DOHH2 (cell line): ENCODE results near the gene SUOX.

ENCODE experiments used
- H3F3A ChIP-seq: fragments of 200-600 bp; sonication (generic), shearing (Covaris generic); 2 replicates; pipeline ENCODE4 v1.6.0; 2016; ENCODE audit warnings: antibody characterized with exemption, mild to moderate bottlenecking; ENCODE audit not compliant: control insufficient read depth, insufficient read depth
- H3K27ac ChIP-seq: fragments of 200-600 bp; sonication (generic); 2 replicates; pipeline ENCODE4 v1.5.1; 2014; ENCODE audit warnings: low read depth, mild to moderate bottlenecking, low read length, moderate library complexity
- H3K27me3 ChIP-seq: fragments of 200-600 bp; sonication (generic); 2 replicates; pipeline ENCODE4 v1.6.1; 2014; ENCODE audit warnings: mild to moderate bottlenecking, low read length, mixed read lengths; ENCODE audit not compliant: control insufficient read depth
- H3K36me3 ChIP-seq: fragments of 200-600 bp; sonication (generic); 2 replicates; pipeline ENCODE4 v1.6.1; 2014; ENCODE audit warnings: mild to moderate bottlenecking, low read length, moderate library complexity, mixed read lengths; ENCODE audit not compliant: control insufficient read depth
- H3K4me1 ChIP-seq: fragments of 200-600 bp; sonication (generic); 2 replicates; pipeline ENCODE4 v1.6.1; 2014; ENCODE audit warnings: mild to moderate bottlenecking, low read length, mixed read lengths; ENCODE audit not compliant: control insufficient read depth
- H3K4me2 ChIP-seq: fragments of 200-600 bp; sonication (generic); 2 replicates; pipeline ENCODE4 v1.6.0; 2014; ENCODE audit warnings: mild to moderate bottlenecking, low read length, moderate library complexity
- H3K4me3 ChIP-seq: fragments of 200-600 bp; sonication (generic); 2 replicates; pipeline ENCODE4 v1.5.1; 2014; ENCODE audit warnings: mild to moderate bottlenecking, low read length, mixed read lengths
- H3K79me2 ChIP-seq: fragments of 200-600 bp; sonication (generic); 2 replicates; pipeline ENCODE4 v1.6.1; 2014; ENCODE audit warnings: mild to moderate bottlenecking, low read length, mixed read lengths; ENCODE audit not compliant: control insufficient read depth
- H3K9me2 ChIP-seq: fragments of 200-600 bp; sonication (generic); replicated peaks from 2 replicates; pipeline ENCODE4 v1.6.1; 2014; ENCODE audit warnings: mild to moderate bottlenecking, low read length, mixed read lengths; ENCODE audit not compliant: control insufficient read depth
- H3K9me3 ChIP-seq: fragments of 200-600 bp; sonication (generic); 2 replicates; pipeline ENCODE4 v1.6.1; 2014; ENCODE audit warnings: antibody characterized with exemption, low read length, mixed read lengths; ENCODE audit not compliant: control insufficient read depth, insufficient read depth
- H4K20me1 ChIP-seq: fragments of 200-600 bp; sonication (generic); 2 replicates; pipeline ENCODE4 v1.6.0; 2014; ENCODE audit warnings: low read depth, mild to moderate bottlenecking, antibody characterized with exemption, low read length, moderate library complexity; ENCODE audit not compliant: control insufficient read depth, insufficient read depth
- EZH2phosphoT487 ChIP-seq: fragments of 200-600 bp; sonication (generic); IDR thresholded peaks from 2 replicates; pipeline ENCODE4 v1.6.1; 2017; ENCODE audit warnings: borderline replicate concordance, mild to moderate bottlenecking, antibody characterized with exemption, low read length, moderate library complexity, mixed read lengths
- TF ChIP-seq, protein P1 (sequence below): fragments of 200-600 bp; sonication (generic); IDR thresholded peaks from one replicate; pipeline ENCODE4 v1.5.1; 2014; ENCODE audit warnings: antibody characterized with exemption, mild to moderate bottlenecking, low read depth, low read length; ENCODE audit not compliant: poor library complexity, severe bottlenecking

SUOX gene

DNA sequence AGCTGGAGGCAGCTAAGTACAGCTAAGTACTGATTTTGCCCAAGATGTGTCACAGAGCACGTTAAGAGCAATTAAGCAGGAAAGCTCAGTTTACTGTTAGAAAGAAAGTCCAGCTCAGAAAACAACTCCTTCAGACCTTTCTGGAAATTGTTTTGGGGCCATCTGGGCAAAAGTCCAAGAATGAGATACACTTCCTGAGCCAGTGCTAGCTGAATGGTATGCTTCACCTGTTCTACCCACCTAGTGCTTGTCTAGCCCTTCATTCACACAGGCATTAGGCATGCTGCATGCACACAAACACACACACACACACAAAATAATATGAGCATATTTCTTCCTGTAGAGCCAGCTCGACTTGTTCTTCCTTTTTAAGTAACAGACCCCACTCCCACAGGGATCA lies 17.1 kb downstream of the SUOX start:
- Histone ChIP-seq H4K20me1 (no peaks in the 10 kb centered on the region), H3K4me1 (no peaks in the 10 kb centered on the region), H3K27ac (no peak overlapping the region), H3K79me2 (no peaks in the 10 kb centered on the region), H3K36me3 (no peaks in the 10 kb centered on the region), H3K4me3 (no peak overlapping the region), H3F3A (0 out of 2 replicates have a peak, but pooled peaks cover 3% of the 10 kb centered on the region), H3K27me3 (no peaks in the 10 kb centered on the region), H3K4me2 (no peak overlapping the region), H3K9me2 (no peaks in the 10 kb centered on the region), H3K9me3 (no peaks in the 10 kb centered on the region)
- TF ChIP-seq EZH2phosphoT487 = no peak
- TF ChIP-seq, protein P1, sequence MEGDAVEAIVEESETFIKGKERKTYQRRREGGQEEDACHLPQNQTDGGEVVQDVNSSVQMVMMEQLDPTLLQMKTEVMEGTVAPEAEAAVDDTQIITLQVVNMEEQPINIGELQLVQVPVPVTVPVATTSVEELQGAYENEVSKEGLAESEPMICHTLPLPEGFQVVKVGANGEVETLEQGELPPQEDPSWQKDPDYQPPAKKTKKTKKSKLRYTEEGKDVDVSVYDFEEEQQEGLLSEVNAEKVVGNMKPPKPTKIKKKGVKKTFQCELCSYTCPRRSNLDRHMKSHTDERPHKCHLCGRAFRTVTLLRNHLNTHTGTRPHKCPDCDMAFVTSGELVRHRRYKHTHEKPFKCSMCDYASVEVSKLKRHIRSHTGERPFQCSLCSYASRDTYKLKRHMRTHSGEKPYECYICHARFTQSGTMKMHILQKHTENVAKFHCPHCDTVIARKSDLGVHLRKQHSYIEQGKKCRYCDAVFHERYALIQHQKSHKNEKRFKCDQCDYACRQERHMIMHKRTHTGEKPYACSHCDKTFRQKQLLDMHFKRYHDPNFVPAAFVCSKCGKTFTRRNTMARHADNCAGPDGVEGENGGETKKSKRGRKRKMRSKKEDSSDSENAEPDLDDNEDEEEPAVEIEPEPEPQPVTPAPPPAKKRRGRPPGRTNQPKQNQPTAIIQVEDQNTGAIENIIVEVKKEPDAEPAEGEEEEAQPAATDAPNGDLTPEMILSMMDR = no peak

DNA sequence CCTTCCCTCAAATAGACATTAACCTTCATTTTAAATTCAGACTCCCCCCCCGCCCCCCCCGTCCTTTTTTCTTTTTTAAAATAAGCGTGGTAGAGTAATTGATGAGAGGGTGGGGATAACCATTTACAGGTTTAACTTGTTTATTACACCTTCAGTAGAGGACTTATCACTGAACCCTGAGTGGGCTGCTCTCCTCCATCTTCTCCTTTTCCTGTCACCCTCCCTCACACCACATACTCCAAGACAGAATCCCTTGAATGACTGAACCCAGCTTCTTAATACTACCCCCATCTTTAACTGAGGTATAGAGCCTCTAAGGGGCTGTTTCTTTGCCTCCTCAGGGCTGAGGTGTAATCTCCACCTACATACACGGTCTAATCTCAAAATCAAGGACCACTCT lies 20.1 kb downstream of the SUOX start:
- Histone ChIP-seq H3K79me2 (no peaks in the 10 kb centered on the region), H3K9me3 (no peaks in the 10 kb centered on the region), H3K27me3 (no peaks in the 10 kb centered on the region), H3K4me1 (peaks cover 6% of the 10 kb centered on the region; the same call in 1 of the 2 replicates), H4K20me1 (no peaks in the 10 kb centered on the region), H3K27ac (no peak overlapping the region), H3K36me3 (no peaks in the 10 kb centered on the region), H3K9me2 (no peaks in the 10 kb centered on the region), H3K4me3 (no peak overlapping the region), H3K4me2 (no peak overlapping the region), H3F3A (no peaks in the 10 kb centered on the region)
- TF ChIP-seq EZH2phosphoT487 = no peak
- TF ChIP-seq, protein P1 = no peak

DNA sequence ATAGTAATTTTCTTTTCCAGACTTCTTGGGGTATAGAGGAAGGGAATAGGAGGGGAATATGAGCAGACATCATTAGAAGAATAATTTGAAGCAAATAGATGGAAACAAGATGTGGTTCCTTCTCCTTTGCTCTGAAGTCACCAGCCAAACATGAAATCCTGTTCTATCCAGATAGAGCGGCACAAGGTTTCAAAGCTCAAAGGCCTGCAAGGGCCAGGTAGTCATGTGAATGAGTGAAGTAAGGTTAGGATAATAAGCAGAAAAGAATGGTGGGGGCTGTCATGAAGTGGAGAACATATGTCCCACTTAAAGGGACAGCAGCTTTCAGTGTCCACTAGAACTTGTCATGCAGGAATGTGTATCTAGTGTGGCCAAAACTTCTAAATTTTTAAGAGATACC lies 21.3 kb downstream of the SUOX start:
- Histone ChIP-seq H3F3A (no peaks in the 10 kb centered on the region), H3K9me2 (no peaks in the 10 kb centered on the region), H3K79me2 (no peaks in the 10 kb centered on the region), H3K4me2 (no peak overlapping the region), H3K36me3 (no peaks in the 10 kb centered on the region), H3K9me3 (no peaks in the 10 kb centered on the region), H3K4me3 (no peak overlapping the region), H3K4me1 (peaks cover 6% of the 10 kb centered on the region; the same call in 1 of the 2 replicates), H3K27me3 (no peaks in the 10 kb centered on the region), H3K27ac (no peak overlapping the region), H4K20me1 (no peaks in the 10 kb centered on the region)
- TF ChIP-seq, protein P1 = no peak
- TF ChIP-seq EZH2phosphoT487 = no peak
